Measurements from ENCODE around the gene RFPL3.

DNA sequence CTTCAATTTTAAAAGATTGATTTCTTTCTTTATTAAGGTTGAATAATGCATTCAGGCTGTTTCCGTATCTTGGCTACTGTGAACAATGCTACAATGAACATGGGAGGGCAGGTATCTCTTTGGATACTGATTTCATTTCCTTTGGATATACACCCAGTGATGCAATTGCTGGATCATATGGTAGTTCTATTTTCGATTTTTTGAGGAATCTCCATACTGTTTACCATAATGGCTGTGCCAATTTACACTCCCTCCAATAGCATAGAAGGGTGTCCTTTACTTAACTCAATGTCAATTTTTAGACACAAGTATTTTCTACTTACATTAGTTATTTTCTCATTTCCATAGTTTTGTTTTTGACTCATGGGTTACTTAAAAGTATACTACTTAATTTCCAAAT, 46.4 kb downstream of the RFPL3 start:
- TF ChIP-seq, protein P1, sequence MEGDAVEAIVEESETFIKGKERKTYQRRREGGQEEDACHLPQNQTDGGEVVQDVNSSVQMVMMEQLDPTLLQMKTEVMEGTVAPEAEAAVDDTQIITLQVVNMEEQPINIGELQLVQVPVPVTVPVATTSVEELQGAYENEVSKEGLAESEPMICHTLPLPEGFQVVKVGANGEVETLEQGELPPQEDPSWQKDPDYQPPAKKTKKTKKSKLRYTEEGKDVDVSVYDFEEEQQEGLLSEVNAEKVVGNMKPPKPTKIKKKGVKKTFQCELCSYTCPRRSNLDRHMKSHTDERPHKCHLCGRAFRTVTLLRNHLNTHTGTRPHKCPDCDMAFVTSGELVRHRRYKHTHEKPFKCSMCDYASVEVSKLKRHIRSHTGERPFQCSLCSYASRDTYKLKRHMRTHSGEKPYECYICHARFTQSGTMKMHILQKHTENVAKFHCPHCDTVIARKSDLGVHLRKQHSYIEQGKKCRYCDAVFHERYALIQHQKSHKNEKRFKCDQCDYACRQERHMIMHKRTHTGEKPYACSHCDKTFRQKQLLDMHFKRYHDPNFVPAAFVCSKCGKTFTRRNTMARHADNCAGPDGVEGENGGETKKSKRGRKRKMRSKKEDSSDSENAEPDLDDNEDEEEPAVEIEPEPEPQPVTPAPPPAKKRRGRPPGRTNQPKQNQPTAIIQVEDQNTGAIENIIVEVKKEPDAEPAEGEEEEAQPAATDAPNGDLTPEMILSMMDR (IDR thresholded peaks at IDR 0.05; ENCODE audit: poor library complexity): no peak
- TF ChIP-seq EZH2 (IDR thresholded peaks at IDR 0.05; ENCODE audit: borderline replicate concordance): no peak
